Chondrocyte (in vitro differentiated cells): ENCODE measurements around the gene NPAS4. TPM values are rescaled to one million over a fixed set of nuclear protein-coding genes. Genes with fewer than 3 reads are reported as not detected.

Experiments used
- total RNA-seq: library from RNA; stranded (reverse); gene quantifications from 3 replicates; pipeline ENCODE4 v1.2.1, GENCODE V29; 2021

Gene NPAS4
- total RNA-seq, 1 donor from 2014 or later, result 0.60 TPM

Other genes with a start within 250 kb of the NPAS4 start
- gene KLC2, start 163.3 kb upstream of the NPAS4 start, total RNA-seq, result 44.3 to 50.8 TPM (median 47.8 TPM) in 3 replicates
- gene RAB1B, start 152.4 kb upstream of the NPAS4 start, total RNA-seq, result 124 to 125 TPM (median 124 TPM) in 3 replicates
- 2.5 to 2.8 TPM (median 2.8 TPM) in 3 replicates for gene CNIH2, start 142.9 kb upstream of the NPAS4 start, total RNA-seq
- gene YIF1A, start 131.9 kb upstream of the NPAS4 start, total RNA-seq, result 180 to 193 TPM (median 187 TPM) in 3 replicates
- 2.0 to 4.7 TPM (median 4.3 TPM) in 3 replicates for gene TMEM151A, start 129.1 kb upstream of the NPAS4 start, total RNA-seq
- 44.5 to 113 TPM (median 109 TPM) in 3 replicates for gene CD248, start 104.0 kb upstream of the NPAS4 start, total RNA-seq
- 7.1 to 7.7 TPM (median 7.2 TPM) in 3 replicates for gene RIN1, start 84.6 kb upstream of the NPAS4 start, total RNA-seq
- 22.4 to 23.6 TPM (median 23.3 TPM) in 3 replicates for gene BRMS1, start 75.9 kb upstream of the NPAS4 start, total RNA-seq
- gene B4GAT1, start 73.4 kb upstream of the NPAS4 start, total RNA-seq, result 18.2 to 30.4 TPM (median 21.1 TPM) in 3 replicates
- 2.6 to 8.9 TPM (median 7.9 TPM) in 3 replicates for gene SLC29A2, start 49.3 kb upstream of the NPAS4 start, total RNA-seq
- 30.9 to 45.6 TPM (median 35.9 TPM) in 3 replicates for gene MRPL11, start 17.8 kb downstream of the NPAS4 start, total RNA-seq
- gene PELI3, start 45.9 kb downstream of the NPAS4 start, total RNA-seq, result 9.1 to 10.5 TPM (median 10.0 TPM) in 3 replicates
- gene DPP3, start 59.4 kb downstream of the NPAS4 start, total RNA-seq, result 43.2 to 54.7 TPM (median 44.4 TPM) in 3 replicates
- 18.1 to 40.6 TPM (median 20.6 TPM) in 3 replicates for gene BBS1, start 89.6 kb downstream of the NPAS4 start, total RNA-seq
- gene ZDHHC24, start 125.0 kb downstream of the NPAS4 start, total RNA-seq, result 13.5 to 16.2 TPM (median 13.8 TPM) in 3 replicates
- 0.07 TPM in 1 of 3 replicates, not detected in the others for gene ACTN3, start 125.9 kb downstream of the NPAS4 start, total RNA-seq
- not detected in 3 replicates for gene CTSF, start 147.6 kb downstream of the NPAS4 start, total RNA-seq
- 0.23 to 0.32 TPM (median 0.27 TPM) in 3 replicates for gene CCDC87, start 172.0 kb downstream of the NPAS4 start, total RNA-seq
- 31.0 to 34.2 TPM (median 32.3 TPM) in 3 replicates for gene CCS, start 172.2 kb downstream of the NPAS4 start, total RNA-seq
- gene RBM14, start 195.6 kb downstream of the NPAS4 start, total RNA-seq, result 43.9 to 65.2 TPM (median 45.6 TPM) in 3 replicates
- gene RBM4, start 217.7 kb downstream of the NPAS4 start, total RNA-seq, result 109 to 118 TPM (median 117 TPM) in 3 replicates